ENCODE measurements around the gene GPR150.
"Not testable (repeated sequence)": the region's sequence is repeated elsewhere in the genome, so short reads cannot be mapped to it uniquely, and the experiment has no call there.

Gene GPR150

DNA sequence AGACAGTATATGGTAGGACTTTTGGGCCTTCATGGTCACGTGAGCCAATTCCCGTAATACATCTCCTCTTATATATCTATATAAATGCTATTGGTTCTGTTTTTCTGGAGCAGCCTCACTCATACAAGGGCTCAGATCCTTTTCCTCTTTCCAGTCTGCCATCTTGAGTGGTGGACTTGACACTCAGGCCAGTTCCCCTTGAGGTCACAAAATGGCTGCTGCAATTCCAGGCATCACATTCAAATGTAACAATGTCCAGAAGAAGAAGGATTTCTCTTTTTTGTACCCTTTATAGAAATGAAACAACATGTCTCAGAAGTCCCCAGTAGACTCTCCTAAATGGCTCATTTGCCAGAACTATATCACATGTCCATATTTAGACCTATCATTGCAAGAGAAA is 4.5 kb downstream of the GPR150 start:
- DNase-seq, result no peak

DNA sequence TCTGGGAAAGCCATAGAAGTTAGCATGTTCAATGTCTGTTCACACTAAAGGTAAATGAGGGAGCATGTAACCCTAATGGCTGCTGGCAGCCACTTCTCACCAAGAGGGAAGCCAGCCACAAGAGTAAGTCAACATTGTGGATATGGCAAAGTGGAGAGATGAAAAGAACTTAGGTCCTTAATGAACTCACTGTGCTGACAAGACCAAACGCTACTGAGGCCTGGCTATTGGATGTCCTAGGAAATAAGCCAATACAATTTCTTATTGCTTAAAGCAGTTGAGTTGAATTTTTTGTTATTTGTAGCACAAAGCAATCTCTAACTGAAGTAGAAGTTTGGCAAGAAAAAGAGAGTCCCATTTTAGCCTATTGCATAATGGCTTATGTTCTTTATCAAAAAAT is 6.8 kb downstream of the GPR150 start:
- DNase-seq, result no peak

DNA sequence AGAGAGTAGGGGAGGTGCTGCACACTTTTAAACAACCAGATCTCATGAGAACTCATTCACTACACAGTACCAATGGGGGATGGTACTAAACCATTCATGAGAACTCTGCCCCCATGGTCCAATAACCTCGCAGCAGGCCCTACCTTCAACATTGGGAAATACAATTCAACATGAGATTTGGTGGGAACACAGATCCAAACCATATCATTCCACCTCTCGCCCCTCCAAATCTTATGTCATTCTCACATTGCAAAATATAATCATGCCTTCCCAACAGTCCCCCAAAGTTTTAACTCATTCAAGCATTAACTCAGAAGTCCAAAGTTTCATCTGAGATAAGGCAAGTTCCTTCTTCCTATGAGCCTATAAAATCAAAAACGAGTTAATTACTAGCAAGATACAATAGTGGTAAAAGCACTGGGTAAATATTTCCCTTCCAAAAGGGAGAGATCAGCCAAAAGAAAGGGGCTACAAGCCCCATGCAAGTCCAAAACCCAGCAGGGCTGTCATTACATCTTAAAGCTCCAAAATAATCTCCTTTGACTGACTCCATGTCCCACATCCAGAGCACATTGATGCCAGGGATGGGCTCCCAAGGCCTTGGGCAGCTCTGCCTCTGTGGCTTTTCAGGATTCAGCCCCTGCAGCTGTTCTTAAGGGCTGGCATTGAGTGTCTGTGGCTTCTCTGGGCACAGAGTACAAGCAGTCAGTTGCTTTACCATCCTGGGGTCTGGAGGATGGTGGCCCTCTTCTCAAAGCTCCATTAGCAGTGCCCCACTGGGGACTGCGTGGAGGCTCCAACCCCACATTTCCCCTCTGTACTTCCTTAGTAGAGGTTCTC is 8.3 kb downstream of the GPR150 start:
- no peak for DNase-seq

DNA sequence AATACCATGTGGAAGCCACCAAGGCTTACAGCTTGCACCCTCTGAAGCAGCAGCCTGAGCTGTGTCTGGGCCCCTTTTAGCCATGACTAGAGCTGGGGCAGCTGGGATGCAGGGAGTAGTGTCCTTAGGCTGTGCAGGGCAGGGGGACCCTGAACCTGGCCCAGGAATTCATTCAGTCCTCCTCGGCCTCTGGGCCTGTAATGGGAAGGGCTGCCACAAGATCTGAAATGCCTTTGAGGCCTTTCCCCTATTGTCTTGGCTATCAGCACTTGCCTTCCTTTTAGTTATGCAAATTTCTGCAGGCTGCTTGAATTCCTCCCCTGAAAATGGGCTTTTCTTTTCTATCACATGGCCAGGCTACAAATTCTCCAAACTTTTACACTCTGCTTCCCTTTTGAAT is 9.0 kb downstream of the GPR150 start:
- DNase-seq, result no peak

DNA sequence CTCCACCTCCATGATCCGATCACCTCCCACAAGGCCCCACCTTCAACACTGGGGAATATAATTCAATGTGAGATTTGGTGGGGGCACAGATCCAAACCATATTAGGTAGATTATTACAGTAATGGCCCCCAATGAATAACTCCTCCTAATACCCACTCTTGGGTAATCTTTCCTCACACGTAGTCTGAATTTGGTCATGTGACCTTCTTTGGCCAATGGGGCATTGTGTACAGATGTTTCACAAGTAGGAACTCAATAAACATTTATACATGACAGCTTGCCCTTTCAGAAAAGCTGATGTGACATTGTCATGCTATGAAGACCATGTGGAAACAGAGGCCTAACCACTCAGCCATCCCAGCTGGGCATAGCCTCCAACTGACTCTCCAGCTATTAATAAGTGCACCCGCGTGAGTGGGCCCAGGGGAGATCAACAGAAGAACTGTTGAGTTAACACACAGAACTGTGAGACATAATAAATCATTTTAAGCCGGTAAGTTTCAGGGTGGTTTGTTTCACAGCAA is 10.6 kb downstream of the GPR150 start:
- DNase-seq, result no peak

DNA sequence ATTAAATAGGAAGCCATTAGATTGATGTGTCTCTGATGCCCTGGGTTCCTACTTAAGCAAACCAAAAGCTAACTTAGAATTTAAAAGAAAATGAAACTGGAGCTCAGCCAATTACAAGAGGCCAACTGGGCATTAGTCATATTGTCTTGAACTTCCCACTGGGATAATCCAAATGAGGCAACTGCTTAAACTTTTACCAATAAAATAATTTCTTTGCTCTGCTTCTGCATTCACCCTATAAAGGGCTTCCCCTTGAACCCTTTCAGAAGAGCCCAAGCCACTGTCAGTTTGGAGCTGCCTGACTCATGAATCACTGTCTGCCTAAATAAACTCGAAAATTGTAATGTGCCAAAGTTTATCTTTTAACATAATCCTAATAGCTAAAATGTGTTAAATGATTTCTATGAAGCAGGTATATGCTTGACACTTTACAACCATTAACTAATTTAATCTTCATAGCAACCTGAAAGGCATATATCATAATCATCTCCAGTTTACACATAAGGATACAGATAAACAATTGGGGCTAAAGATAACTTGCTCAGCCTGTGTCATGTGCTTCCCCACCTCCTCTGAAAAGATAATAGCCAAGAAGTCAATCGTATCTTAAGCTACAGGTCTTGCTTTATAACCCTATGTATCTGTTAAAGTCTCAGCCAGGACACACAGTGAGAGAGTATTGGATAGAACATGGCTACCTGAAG is 11.5 kb downstream of the GPR150 start:
- DNase-seq, result no peak

DNA sequence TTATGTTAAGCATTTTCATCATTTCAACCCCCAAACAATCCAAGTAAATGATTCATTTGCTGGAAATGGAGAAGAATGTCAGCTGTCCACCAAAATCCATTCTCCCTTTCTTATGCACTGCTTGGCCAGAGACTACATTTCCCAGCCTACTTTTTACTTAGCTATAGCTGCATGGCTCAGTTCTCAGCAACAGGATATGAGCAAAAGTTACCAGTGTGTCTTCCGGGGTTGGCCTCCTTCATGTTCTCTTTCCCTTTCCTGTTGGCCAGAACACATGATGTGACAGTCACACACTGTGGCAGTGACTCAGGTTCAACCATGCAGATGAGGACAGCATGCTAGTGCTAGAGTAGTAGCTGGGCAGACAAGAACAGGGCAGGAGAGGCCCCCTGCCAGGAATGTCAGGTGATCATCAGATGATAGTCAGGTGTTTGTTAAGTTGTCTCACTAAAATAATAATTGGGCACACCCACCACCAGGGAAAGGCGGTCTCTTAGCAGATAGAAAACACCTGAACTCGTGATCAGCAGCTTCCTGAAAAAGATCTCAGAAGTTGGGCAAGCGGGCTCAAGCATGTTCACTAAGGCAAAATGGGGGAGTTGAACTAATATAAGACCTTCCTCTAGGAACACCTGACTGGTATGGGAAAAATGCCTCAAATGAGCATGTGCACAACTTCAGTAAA is 12.2 kb downstream of the GPR150 start:
- DNase-seq, result peak; percentile 60

DNA sequence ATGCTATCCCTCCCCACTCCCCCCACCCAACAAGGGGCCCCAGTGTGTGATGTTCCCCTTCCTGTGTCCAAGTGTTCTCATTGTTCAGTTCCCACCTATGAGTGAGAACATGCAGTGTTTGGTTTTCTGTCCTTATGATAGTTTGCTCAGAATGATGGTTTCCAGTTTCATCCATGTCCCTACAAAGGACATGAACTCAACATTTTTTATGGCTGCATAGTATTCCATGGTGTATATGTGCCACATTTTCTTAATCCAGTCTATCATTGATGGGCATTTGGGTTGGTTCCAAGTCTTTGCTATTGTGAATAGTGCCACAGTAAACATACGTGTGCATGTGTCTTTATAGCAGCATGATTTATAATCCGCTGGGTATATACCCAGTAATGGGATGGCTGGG is 13.1 kb downstream of the GPR150 start:
- not testable (repeated sequence) for DNase-seq

DNA sequence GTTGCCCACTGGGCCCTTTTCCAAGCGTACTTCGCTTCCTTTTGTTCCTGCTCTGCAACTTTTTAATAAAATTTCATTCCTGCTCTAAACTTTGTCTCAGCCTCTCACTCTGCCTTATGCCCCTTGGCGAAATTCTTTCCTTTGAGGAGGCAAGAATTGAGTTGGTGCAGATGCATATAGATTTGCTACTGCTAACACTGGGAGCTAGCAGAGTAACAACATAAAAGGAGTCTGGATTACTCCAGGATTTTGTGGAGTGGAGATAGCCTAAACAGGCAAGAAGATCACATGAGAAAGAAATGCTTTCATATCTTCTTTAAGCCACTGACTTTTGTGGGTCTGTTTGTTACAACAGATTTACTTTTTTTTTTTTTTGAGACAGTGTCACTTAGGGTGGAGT is 13.8 kb downstream of the GPR150 start:
- DNase-seq, result no peak

DNA sequence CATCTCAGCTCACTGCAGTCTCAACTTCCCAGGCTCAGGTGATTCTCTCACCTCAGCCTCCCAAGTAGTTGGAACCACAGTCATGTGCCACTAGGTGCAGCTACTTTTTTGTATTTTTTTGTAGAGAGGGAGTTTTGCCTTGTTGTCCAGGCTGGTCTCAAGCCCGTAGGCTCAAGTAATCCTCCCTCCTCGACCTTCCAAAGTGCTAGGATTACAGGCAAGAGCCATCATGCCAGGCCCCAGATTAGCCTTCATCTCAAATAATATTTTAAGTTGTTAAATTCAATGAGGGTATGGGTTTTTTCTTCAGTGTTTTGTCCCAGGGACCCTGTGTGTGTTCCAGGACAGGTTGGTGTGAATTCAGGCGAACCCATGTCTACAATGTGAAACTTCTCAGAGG is 14.2 kb downstream of the GPR150 start:
- no peak for DNase-seq

DNA sequence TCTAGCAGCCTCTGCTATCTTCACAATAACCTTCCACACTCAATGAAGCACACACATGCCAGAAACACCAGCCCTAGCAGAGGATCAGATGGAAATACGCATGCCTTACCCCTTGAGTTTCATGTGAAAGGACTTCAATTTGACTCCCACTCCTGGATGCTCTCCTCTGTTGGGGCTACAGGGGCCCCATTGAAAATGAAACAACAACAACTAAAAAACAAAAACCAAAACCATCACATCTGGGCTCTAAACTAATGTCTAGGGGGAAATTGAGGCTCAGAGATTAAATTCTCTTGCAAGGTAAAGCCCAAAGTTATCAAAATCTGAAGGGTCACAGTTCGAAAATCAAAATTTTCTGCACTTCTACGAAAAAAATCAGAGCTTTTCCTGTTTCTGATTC is 18.7 kb downstream of the GPR150 start:
- no peak for DNase-seq

DNA sequence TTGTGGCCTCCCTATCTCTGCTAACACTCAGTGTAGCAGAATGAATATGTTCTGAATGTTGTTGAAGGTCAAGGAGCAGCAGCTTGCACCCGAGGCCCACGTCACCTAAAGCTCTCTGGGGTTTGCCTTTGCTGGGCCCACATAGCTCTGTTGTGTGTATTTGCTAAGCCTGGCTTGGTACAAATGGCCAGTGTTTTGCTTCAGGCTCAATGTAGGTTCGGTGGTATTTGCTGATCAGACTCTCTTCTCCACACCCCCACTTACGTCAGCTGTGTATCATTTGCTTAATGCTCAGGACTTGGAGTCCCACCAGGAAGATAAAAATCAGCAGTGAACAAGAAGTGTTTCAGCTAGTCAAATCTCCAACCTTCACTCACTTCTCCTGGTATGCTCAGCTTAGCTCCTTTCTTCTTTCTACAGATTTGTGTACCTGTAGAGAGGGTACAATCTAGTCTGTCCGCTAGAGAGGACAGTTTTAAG is 21.9 kb downstream of the GPR150 start:
- DNase-seq, result no peak

DNA sequence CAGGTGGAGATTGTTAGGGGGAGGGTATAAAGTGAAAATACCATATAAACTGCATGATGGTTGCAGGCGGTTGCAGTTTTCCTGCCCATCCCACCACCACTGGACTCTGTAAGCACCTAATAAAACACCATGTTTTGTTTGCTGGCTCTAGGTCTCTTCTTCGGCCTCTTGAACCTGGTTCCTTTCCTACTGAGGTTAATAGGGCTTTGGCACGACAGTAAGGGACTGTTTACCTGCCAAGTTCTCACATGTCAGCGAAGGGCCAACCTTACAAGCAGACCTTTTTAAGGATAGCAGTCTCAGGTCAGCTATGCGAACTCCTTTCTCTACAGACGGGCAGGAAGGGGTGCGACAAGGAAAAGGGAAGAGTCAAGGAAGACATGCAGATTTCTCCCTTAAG is 23.3 kb downstream of the GPR150 start:
- no peak for DNase-seq

DNA sequence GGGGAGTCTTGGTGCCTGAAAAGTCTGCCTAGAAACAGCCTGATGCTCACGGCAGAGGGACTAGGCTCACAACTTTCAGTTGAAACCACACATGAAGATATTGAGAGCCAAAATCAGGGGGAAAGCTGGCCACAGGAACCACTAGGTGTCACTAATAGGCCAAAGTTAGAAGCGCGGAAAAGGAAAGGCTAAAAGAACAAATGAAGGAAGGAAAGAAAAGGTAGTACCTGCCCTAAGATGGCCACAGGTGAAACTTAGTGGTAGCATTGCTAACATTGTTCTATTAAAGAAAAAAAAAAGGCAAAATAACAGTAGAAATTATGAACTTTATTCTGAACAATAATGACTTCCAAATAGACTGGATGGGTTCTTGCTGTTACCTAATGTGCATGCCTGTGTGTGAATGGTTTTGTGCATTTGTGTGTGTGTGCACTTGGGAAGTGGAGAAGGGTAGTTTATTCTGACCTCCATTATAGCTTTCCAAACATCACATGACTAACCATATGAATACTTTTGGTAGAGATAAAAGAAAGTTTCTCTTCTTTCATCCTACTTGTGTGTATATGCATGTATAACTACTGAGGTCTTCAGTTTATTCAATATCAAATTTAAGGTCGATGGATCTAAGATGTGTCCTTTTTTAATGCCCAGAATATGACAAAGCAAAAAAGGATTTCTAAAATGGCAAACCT is 24.6 kb downstream of the GPR150 start:
- DNase-seq, result peak; percentile 27

DNA sequence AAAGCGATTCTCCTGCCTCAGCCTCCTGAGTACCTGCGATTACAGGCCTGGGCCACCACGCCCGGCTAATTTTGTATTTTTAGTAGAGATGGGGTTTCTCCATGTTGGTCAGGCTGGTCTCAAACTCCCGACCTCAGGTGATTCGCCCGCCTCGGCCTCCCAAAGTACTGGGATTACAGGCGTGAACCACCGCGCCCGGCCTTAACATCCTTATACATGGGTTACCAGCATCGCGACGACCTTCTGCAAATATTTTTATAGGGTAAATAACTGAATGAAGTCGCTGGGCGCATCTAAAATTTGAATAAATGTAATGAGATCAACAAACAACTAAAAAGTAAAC is 26.3 kb downstream of the GPR150 start:
- DNase-seq, result peak; percentile 6

DNA sequence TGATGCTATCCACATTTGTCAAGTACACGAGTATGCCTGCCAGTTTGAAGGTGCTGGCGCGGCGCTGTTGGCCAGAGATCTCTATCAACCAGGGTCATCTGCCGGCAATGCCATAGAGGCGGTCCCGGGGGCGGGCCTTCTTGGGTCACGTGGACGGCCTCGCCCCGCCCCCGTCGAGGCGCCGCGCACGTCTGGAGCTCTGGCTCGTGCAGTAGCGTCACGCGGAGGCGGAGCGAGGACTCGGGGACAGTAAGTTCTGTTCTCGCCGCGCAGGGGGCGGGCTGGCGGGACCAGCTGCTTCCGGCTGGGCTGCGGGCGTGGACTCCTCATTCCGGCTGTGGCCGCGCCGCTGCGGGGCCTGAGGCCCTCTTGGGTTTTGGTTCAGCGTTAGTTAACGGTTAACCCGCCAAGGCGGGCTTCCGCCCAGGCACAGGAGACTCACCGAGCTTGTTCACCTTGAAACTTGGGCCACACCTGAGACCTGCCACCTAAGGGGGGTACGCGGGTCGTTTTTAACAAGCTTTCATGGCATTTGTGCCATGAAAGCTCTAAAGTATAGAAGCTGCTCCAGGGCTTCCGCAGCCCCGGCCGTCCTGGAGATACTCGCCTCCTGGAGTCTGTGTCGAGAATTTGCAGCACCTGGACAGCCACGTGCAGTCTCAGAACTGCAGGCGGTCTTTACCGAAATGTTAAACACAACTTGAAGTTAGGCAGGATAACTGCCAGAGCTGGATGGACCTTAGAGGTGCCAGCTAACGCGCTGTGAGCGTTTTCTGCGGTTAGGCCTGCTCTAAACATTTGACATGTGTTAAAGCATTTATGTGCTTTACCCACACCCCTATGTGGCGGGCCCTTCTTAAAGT is 26.9 kb downstream of the GPR150 start, which contains the start of gene RFESD:
Gene RFESD, plus strand, starts transcription at position 209 of the 863 bp plus-strand sequence. CDS start 5,495 bp downstream, outside the sequence.
- DNase-seq, result peak; percentile 94

DNA sequence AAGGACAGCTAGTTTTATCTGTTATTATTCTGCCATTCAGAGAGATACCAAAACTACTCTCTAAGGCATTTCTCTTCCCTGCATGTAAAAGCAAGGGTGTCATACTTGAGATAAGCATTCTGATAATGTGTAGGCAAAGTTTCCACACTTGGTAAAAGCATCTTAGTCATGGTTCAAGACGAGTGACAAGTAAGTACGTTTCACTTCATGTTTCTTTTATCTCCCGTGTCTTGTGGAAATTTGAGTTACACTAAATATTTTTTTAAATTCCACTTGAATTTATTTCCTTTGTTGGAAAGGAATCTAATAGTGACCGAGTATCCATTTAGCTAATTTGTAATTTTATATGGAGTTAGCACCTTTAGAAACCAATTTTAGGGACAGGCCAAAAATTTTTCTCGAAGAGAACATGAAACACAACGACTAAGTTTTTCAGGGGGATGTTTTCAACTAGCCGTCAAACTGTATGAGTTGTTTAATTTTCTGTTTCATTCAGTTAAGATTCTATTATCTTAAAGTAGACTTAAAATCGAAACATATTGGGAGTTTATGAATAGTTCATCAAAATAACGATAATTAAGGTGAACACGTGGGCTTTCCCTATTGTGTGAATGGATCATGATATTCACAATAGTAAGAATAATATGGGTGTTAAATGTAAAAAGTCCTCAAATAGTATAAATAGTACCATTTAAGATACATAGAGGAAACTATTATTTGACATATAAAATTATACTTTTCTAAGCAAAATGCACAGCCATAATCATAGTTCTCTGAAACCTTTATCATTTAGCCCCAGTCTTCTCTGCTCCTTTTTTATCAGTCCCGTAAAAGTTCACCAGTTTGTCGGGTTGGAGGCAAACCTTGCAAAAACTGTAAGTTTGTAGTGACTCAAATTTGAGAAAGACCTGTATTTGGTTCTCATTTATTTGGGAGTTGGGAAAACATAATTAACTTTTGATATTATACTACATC is 28.3 kb downstream of the GPR150 start:
- no peak for DNase-seq

DNA sequence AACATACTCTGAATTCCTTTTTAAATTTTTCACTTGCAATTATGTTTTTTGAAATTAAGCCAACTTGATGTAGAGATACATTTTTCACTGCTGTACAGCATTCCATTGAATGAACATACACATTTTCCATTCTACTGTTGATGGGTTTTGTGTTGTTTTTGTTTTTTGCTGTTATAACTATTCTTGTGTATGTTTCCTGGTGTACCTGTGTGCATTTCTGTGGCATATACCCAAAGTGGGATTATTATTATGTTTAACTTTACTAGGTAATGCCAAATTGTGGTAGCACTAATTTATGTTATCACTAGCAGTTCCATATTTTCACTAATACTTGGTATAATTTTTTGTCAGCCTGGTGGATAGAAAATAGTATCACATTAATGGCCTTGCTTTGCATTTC is 29.4 kb downstream of the GPR150 start:
- no peak for DNase-seq

DNA sequence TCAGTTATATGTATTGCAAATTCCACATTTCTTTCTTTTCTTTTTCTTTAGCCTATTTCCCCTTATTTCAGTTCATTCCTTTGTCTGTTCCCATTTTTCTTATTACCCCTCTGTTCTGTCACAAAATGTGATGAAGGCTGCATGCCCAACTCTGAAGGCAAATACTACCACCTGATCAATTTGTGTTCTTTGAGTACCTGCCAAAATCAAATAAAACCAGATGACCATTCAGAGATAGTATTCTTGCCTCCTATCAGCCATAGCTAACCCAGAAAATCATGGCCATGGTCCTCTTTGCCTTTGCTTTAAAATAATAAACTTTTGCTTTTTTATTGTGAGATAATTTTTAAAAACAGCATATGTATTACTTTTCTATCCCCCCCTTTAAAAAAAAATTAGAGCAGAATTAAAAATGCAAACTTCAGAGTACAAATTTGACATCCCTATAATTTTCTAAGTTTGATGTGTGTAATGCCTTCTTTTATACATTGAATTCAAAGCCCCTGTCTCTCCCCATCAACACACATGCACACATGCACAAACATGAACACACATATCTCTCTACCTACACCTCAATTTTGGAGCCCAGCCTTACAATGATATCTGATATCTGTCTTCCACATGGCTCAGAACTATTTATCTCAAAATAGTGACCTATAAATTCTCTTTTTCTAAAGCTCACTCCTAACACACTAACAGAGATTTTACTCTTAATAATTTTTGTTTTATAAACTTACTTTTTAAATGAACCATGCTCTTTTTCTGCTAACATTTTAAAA is 30.1 kb downstream of the GPR150 start:
- DNase-seq, result no peak

DNA sequence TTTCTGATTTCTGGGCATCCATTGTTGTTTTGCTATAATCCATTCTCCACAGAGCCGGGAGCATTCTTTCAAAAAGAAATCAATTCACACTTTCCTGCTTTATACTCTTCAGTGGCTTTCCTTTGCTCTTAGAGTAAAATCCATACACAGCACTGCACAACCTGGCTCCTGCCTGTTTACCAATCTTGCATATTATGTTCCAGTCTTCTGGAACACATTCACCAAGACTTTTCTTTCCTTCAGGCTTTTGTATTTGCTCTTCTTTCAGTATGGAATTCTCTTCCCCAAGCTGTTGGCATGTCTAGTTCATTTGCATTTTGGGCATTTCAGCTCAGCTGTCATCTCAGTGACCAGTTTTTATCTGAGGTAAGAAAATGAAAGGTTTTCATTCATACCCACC is 33.0 kb downstream of the GPR150 start:
- no peak for DNase-seq

Data from stimulated activated CD4-positive, alpha-beta T cell treated with anti-CD3 and anti-CD28 coated beads, Interleukin-4, amount 100 ng/mL, for 1 hour (primary cell).